SU-DHL-6 (cell line): ENCODE data around the gene NUP58.

Source experiments
- H2AFZ ChIP-seq: fragments of 200-600 bp; sonication (generic); 2 replicates; pipeline ENCODE4 v1.6.1; 2014; ENCODE audit warnings: low read depth, mild to moderate bottlenecking, moderate library complexity, mixed read lengths, antibody characterized with exemption, low read length; ENCODE audit not compliant: severe bottlenecking
- H3F3A ChIP-seq: fragments of 200-600 bp; shearing (Covaris generic); 2 replicates; pipeline ENCODE4 v1.6.0; 2016; ENCODE audit warnings: antibody characterized with exemption, mild to moderate bottlenecking; ENCODE audit not compliant: insufficient read depth
- H3K27ac ChIP-seq: fragments of 200-600 bp; sonication (generic); 2 replicates; pipeline ENCODE4 v1.5.1; 2016; ENCODE audit warnings: low read depth, mild to moderate bottlenecking, low read length, moderate library complexity, mixed read lengths
- H3K27me3 ChIP-seq: fragments of 200-600 bp; sonication (generic), shearing (Covaris generic); 2 replicates; pipeline ENCODE4 v1.6.0; 2014; ENCODE audit warnings: mild to moderate bottlenecking, low read length
- H3K36me3 ChIP-seq: fragments of 200-600 bp; sonication (generic); 2 replicates; pipeline ENCODE4 v1.6.1; 2014; ENCODE audit warnings: mild to moderate bottlenecking, low read length, mixed read lengths
- H3K4me2 ChIP-seq: fragments of 300-600, 200-600 bp; shearing (Covaris generic), sonication (generic); 2 replicates; pipeline ENCODE4 v1.6.0; 2014; ENCODE audit warnings: low read length, low read depth, mild to moderate bottlenecking; ENCODE audit not compliant: poor library complexity, severe bottlenecking
- H3K4me3 ChIP-seq: fragments of 200-600 bp; sonication (generic); 2 replicates; pipeline ENCODE4 v1.5.1; 2014; ENCODE audit warnings: antibody characterized with exemption, low read length, mild to moderate bottlenecking, mixed read lengths; ENCODE audit not compliant: insufficient read depth, poor library complexity, severe bottlenecking
- H3K79me2 ChIP-seq: fragments of 200-600 bp; sonication (generic); 2 replicates; pipeline ENCODE4 v1.6.1; 2014; ENCODE audit warnings: mild to moderate bottlenecking, low read length, moderate library complexity; ENCODE audit not compliant: insufficient read depth
- H3K9ac ChIP-seq: fragments of 200-600 bp; sonication (generic); 2 replicates; pipeline ENCODE4 v1.7.0; 2014; ENCODE audit warnings: mild to moderate bottlenecking, low read length
- H3K9me2 ChIP-seq: fragments of 200-600 bp; sonication (generic); replicated peaks from 2 replicates; pipeline ENCODE4 v1.6.1; 2014; ENCODE audit warnings: low read length; ENCODE audit not compliant: insufficient read depth
- H3K9me3 ChIP-seq: fragments of 200-600 bp; sonication (generic); 2 replicates; pipeline ENCODE4 v1.6.1; 2014; ENCODE audit warnings: low read length, mixed read lengths; ENCODE audit not compliant: insufficient read depth
- H4K20me1 ChIP-seq: fragments of 200-600 bp; sonication (generic); 2 replicates; pipeline ENCODE4 v1.6.1; 2014; ENCODE audit warnings: low read depth, mild to moderate bottlenecking, antibody characterized with exemption, low read length, moderate library complexity, mixed read lengths
- CTCF ChIP-seq: fragments of 200-600 bp; sonication (generic); IDR thresholded peaks from one replicate; pipeline ENCODE4 v1.5.1; 2017; ENCODE audit warnings: antibody characterized with exemption, mild to moderate bottlenecking, low read length, moderate library complexity; ENCODE audit not compliant: insufficient read depth, poor library complexity, severe bottlenecking
- EZH2phosphoT487 ChIP-seq: fragments of 200-600 bp; sonication (generic), shearing (Covaris generic); conservative IDR thresholded peaks from 2 replicates; pipeline ENCODE4 v1.6.1; 2018; ENCODE audit warnings: mild to moderate bottlenecking, antibody characterized with exemption, low read length, moderate library complexity, mixed read lengths

Gene NUP58

GRCh38 chr13:25365720-25366235 lies 64.4 kb downstream of the NUP58 start:
- Histone ChIP-seq H3K9ac (no peak overlapping the region), H3K36me3 (no peaks in the 10 kb centered on the region), H3K27me3 (no peaks in the 10 kb centered on the region), H3K27ac (no peak overlapping the region), H3K4me2 (no peak overlapping the region), H3K4me3 (no peak overlapping the region), H3K9me3 (no peaks in the 10 kb centered on the region), H3K79me2 (no peaks in the 10 kb centered on the region), H2AFZ (no peak overlapping the region), H3F3A (no peaks in the 10 kb centered on the region), H4K20me1 (no peaks in the 10 kb centered on the region), H3K9me2 (no peaks in the 10 kb centered on the region)
- TF ChIP-seq EZH2phosphoT487 (no peak), CTCF (no peak)

GRCh38 chr13:25371158-25371874 lies 69.9 kb downstream of the NUP58 start:
- no peak overlapping the region for H3K4me2 ChIP-seq
- H3K9ac ChIP-seq: no peak overlapping the region
- H2AFZ ChIP-seq: no peak overlapping the region
- no peaks in the 10 kb centered on the region for H3K36me3 ChIP-seq
- no peaks in the 10 kb centered on the region for H3K9me3 ChIP-seq
- no peaks in the 10 kb centered on the region for H3F3A ChIP-seq
- no peaks in the 10 kb centered on the region for H3K27me3 ChIP-seq
- H3K4me3 ChIP-seq: no peak overlapping the region
- no peak for TF ChIP-seq CTCF
- no peak for TF ChIP-seq EZH2phosphoT487
- no peaks in the 10 kb centered on the region for H4K20me1 ChIP-seq
- H3K9me2 ChIP-seq: no peaks in the 10 kb centered on the region
- no peak overlapping the region for H3K27ac ChIP-seq
- H3K79me2 ChIP-seq: no peaks in the 10 kb centered on the region

- Histone ChIP-seq H2AFZ (no peak within 1 kb of the TSS), H3K9ac (no peak within 1 kb of the TSS), H3K36me3 (no peaks in the 10 kb centered on the region), H3K9me2 (no peaks in the 10 kb centered on the region), H3K9me3 (no peaks in the 10 kb centered on the region), H4K20me1 (no peaks in the 10 kb centered on the region), H3K27ac (no peak within 1 kb of the TSS), H3K27me3 (no peaks in the 10 kb centered on the region), H3K4me2 (no peak within 1 kb of the TSS), H3K79me2 (no peaks in the 10 kb centered on the region), H3K4me3 (no peak within 1 kb of the TSS), H3F3A (no peaks in the 10 kb centered on the region)
- TF ChIP-seq EZH2phosphoT487 (no peak), CTCF (no peak)
Observed at GRCh38 chr13:25371875-25372283, 70.5 kb downstream of the NUP58 start, which contains the start of gene ATP8A2. TSS of gene ATP8A2 (plus strand) at chr13:25371974. CDS start at chr13:25372213, 239 bp downstream.
